Astrocyte (in vitro differentiated cells and primary cell): ENCODE measurements around the gene HIVEP2. TPM values are rescaled to one million over a fixed set of nuclear protein-coding genes. Genes with fewer than 3 reads are reported as not detected.

ENCODE experiments used
- DNase-seq: peaks from one replicate; pipeline ENCODE4 v3.0.0-alpha.2; 2010; ENCODE audit warnings: low read depth
- FAIRE-seq: peaks from 2 replicates; lab custom pipeline; 2011; peaks lifted over from hg19 to GRCh38; lab: Jason Lieb, UNC
- H2AFZ ChIP-seq: 2 replicates; pipeline ENCODE4 v1.6.0; 2012; ENCODE audit warnings: low read depth, low read length, inconsistent platforms
- H3K27ac ChIP-seq: 2 replicates; pipeline ENCODE4 v1.5.1; 2011; ENCODE audit warnings: low read depth, low read length, inconsistent platforms
- H3K27me3 ChIP-seq: 2 replicates; pipeline ENCODE4 v1.6.0; 2011; ENCODE audit warnings: low read length, inconsistent platforms; ENCODE audit not compliant: insufficient read depth
- H3K36me3 ChIP-seq: 2 replicates; pipeline ENCODE4 v1.5.1; 2011; ENCODE audit warnings: low read length, inconsistent platforms; ENCODE audit not compliant: insufficient read depth
- H3K4me1 ChIP-seq: 2 replicates; pipeline ENCODE4 v1.5.1; 2011; ENCODE audit warnings: low read length, inconsistent platforms; ENCODE audit not compliant: insufficient read depth
- H3K4me2 ChIP-seq: 2 replicates; pipeline ENCODE4 v1.6.0; 2012; ENCODE audit warnings: low read length, inconsistent platforms
- H3K4me3 ChIP-seq: 2 replicates; pipeline ENCODE4 v1.5.1; 2011; ENCODE audit warnings: low read depth, mild to moderate bottlenecking, low read length, inconsistent platforms; ENCODE audit not compliant: insufficient read depth
- H3K79me2 ChIP-seq: 2 replicates; pipeline ENCODE4 v1.6.0; 2012; ENCODE audit warnings: mild to moderate bottlenecking, low read length, inconsistent platforms; ENCODE audit not compliant: insufficient read depth
- H3K9ac ChIP-seq: 2 replicates; pipeline ENCODE4 v1.6.0; 2012; ENCODE audit warnings: mild to moderate bottlenecking, low read length, inconsistent platforms
- H3K9me3 ChIP-seq: 2 replicates; pipeline ENCODE4 v1.5.1; 2012; ENCODE audit warnings: low read depth, mild to moderate bottlenecking, low read length, inconsistent platforms; ENCODE audit not compliant: insufficient read depth
- H4K20me1 ChIP-seq: 2 replicates; pipeline ENCODE4 v1.6.0; 2012; ENCODE audit warnings: low read length, inconsistent platforms; ENCODE audit not compliant: insufficient read depth
- H3K27ac Mint-ChIP-seq: one replicate; pipeline ENCODE4 v1.8.0; 2021; ENCODE audit warnings: mild to moderate bottlenecking, mixed read lengths; ENCODE audit not compliant: unreplicated experiment
- H3K27me3 Mint-ChIP-seq: one replicate; pipeline ENCODE4 v1.8.0; 2021; ENCODE audit warnings: low read depth, mixed read lengths; ENCODE audit not compliant: unreplicated experiment
- H3K36me3 Mint-ChIP-seq: one replicate; pipeline ENCODE4 v1.8.0; 2021; ENCODE audit warnings: low read depth, mixed read lengths; ENCODE audit not compliant: unreplicated experiment
- H3K4me1 Mint-ChIP-seq: one replicate; pipeline ENCODE4 v1.8.0; 2021; ENCODE audit warnings: low read depth, mixed read lengths; ENCODE audit not compliant: unreplicated experiment
- H3K4me3 Mint-ChIP-seq: one replicate; pipeline ENCODE4 v1.8.0; 2021; ENCODE audit warnings: mild to moderate bottlenecking, moderate library complexity, mixed read lengths; ENCODE audit not compliant: unreplicated experiment
- H3K9me3 Mint-ChIP-seq: one replicate; pipeline ENCODE4 v1.8.0; 2021; ENCODE audit warnings: mild to moderate bottlenecking, mixed read lengths; ENCODE audit not compliant: unreplicated experiment
- CTCF ChIP-seq: IDR thresholded peaks from 2 replicates; pipeline ENCODE4 v1.5.1; 2011; ENCODE audit warnings: low read depth, mild to moderate bottlenecking, inconsistent platforms, low read length, moderate library complexity; ENCODE audit not compliant: insufficient read depth
- EZH2 ChIP-seq: IDR thresholded peaks from 2 replicates; pipeline ENCODE4 v1.6.1; 2012; ENCODE audit warnings: mild to moderate bottlenecking, low read length, inconsistent platforms; ENCODE audit not compliant: insufficient read depth
- total RNA-seq: library from RNA; stranded (reverse); gene quantifications from 2 replicates; pipeline ENCODE4 v1.2.1, GENCODE V29; 2021

Gene HIVEP2
- total RNA-seq, 1 donor from 2014 or later: 21.2 TPM

GRCh38 chr6:142810952-142811514 lies 133.9 kb downstream of the HIVEP2 start:
- H3K4me3 ChIP-seq: no peak overlapping the region
- no peaks in the 10 kb centered on the region for H3K9me3 ChIP-seq
- FAIRE-seq: peak; percentile 39
- no peaks in the 10 kb centered on the region for H3K36me3 ChIP-seq
- H3K4me2 ChIP-seq: peak overlapping the region; percentile 5
- Mint-ChIP-seq H3K4me1 (peaks cover 14% of the 10 kb centered on the region), H3K36me3 (peaks cover 16% of the 10 kb centered on the region), H3K27me3 (no peaks in the 10 kb centered on the region), H3K4me3 (no peak overlapping the region), H3K27ac (no peak overlapping the region), H3K9me3 (peaks cover 3% of the 10 kb centered on the region)
- H3K9ac ChIP-seq: no peak overlapping the region
- no peaks in the 10 kb centered on the region for H3K4me1 ChIP-seq
- peaks cover 29% of the 10 kb centered on the region for H3K79me2 ChIP-seq
- peak; percentile 18 for DNase-seq
- H3K27me3 ChIP-seq: no peaks in the 10 kb centered on the region
- H4K20me1 ChIP-seq: peaks cover 15% of the 10 kb centered on the region
- TF ChIP-seq EZH2 (no peak), CTCF (no peak)
- H2AFZ ChIP-seq: no peak overlapping the region
- no peak overlapping the region for H3K27ac ChIP-seq

DNA sequence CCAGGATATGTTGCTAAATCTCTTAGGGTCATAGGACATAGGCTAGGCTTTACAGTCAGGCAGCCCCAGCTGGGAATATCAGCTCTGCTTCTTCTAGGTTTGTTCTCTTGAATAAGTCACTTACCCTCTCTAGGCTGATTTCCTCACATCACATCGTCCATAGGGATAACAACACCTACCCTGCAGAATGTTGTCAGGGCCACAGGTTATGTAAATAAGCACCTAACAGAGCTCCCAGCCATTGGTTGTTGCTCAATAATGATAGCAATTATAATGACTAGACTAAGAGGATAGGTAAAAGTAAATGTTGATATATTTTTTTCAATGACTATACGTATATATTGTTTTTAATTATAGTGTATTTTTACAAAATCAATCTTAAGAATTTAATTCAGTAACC lies 135.0 kb downstream of the HIVEP2 start:
- H3K4me3 ChIP-seq: no peak overlapping the region
- H3K4me2 ChIP-seq: no peak overlapping the region
- Mint-ChIP-seq H3K27me3 (no peaks in the 10 kb centered on the region), H3K9me3 (peaks cover 3% of the 10 kb centered on the region), H3K4me1 (peaks cover 14% of the 10 kb centered on the region), H3K36me3 (peaks cover 17% of the 10 kb centered on the region), H3K4me3 (no peak overlapping the region), H3K27ac (no peak overlapping the region)
- no peaks in the 10 kb centered on the region for H3K36me3 ChIP-seq
- no peaks in the 10 kb centered on the region for H3K4me1 ChIP-seq
- H3K79me2 ChIP-seq: peaks cover 36% of the 10 kb centered on the region
- peaks cover 15% of the 10 kb centered on the region for H4K20me1 ChIP-seq
- no peak overlapping the region for H2AFZ ChIP-seq
- DNase-seq (no peak), FAIRE-seq (no peak)
- H3K9ac ChIP-seq: no peak overlapping the region
- no peaks in the 10 kb centered on the region for H3K27me3 ChIP-seq
- no peaks in the 10 kb centered on the region for H3K9me3 ChIP-seq
- no peak for TF ChIP-seq EZH2
- TF ChIP-seq CTCF: no peak
- no peak overlapping the region for H3K27ac ChIP-seq

GRCh38 chr6:142808405-142809061 lies 136.4 kb downstream of the HIVEP2 start:
- no peak overlapping the region for H3K27ac Mint-ChIP-seq
- Histone ChIP-seq H3K9ac (no peak overlapping the region), H2AFZ (no peak overlapping the region), H3K79me2 (peaks cover 38% of the 10 kb centered on the region), H4K20me1 (peaks cover 15% of the 10 kb centered on the region), H3K4me3 (no peak overlapping the region), H3K4me2 (no peak overlapping the region), H3K27ac (no peak overlapping the region), H3K27me3 (no peaks in the 10 kb centered on the region), H3K9me3 (no peaks in the 10 kb centered on the region), H3K36me3 (no peaks in the 10 kb centered on the region), H3K4me1 (no peaks in the 10 kb centered on the region)
- peaks cover 18% of the 10 kb centered on the region for H3K36me3 Mint-ChIP-seq
- H3K27me3 Mint-ChIP-seq: no peaks in the 10 kb centered on the region
- no peak for FAIRE-seq
- H3K9me3 Mint-ChIP-seq: peaks cover 3% of the 10 kb centered on the region
- H3K4me3 Mint-ChIP-seq: no peak overlapping the region
- DNase-seq: no peak
- no peak for TF ChIP-seq EZH2
- no peak for TF ChIP-seq CTCF
- peaks cover 15% of the 10 kb centered on the region for H3K4me1 Mint-ChIP-seq
